ENCODE results near the gene FGD3.

Gene FGD3

DNA sequence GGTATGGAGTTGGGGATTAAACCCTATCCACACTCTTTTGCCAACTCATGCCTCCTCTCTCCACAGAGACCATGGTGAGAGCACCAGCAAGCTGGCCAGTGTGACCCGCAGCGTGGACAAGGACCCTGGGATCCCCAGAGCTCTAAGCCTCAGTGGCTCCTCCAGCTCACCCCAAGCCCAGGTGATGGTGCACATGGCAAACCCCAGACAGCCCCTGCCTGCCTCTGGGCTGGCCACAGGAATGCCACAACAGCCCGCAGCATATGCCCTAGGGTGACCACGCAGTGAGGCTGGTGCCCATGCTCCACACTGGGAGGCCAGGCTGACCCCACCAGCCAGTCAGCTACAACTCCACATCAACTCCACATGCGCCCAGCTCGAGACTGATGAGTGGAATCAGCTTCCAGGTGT is 137.2 kb downstream of the FGD3 start:
- TF ChIP-seq, protein P1, sequence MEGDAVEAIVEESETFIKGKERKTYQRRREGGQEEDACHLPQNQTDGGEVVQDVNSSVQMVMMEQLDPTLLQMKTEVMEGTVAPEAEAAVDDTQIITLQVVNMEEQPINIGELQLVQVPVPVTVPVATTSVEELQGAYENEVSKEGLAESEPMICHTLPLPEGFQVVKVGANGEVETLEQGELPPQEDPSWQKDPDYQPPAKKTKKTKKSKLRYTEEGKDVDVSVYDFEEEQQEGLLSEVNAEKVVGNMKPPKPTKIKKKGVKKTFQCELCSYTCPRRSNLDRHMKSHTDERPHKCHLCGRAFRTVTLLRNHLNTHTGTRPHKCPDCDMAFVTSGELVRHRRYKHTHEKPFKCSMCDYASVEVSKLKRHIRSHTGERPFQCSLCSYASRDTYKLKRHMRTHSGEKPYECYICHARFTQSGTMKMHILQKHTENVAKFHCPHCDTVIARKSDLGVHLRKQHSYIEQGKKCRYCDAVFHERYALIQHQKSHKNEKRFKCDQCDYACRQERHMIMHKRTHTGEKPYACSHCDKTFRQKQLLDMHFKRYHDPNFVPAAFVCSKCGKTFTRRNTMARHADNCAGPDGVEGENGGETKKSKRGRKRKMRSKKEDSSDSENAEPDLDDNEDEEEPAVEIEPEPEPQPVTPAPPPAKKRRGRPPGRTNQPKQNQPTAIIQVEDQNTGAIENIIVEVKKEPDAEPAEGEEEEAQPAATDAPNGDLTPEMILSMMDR (IDR thresholded peaks at IDR 0.05; ENCODE audit: borderline replicate concordance, extremely low read depth, low read length, poor library complexity, severe bottlenecking): no peak
- no peak for TF ChIP-seq EZH2 (IDR thresholded peaks at IDR 0.05; ENCODE audit: borderline replicate concordance, low read depth, low read length, severe bottlenecking)
- Histone ChIP-seq H3K36me3 (ENCODE audit: insufficient read depth, low read length) (no peaks in the 10 kb centered on the region), H3K4me2 (ENCODE audit: insufficient read depth, low read length) (no peak overlapping the region)

DNA sequence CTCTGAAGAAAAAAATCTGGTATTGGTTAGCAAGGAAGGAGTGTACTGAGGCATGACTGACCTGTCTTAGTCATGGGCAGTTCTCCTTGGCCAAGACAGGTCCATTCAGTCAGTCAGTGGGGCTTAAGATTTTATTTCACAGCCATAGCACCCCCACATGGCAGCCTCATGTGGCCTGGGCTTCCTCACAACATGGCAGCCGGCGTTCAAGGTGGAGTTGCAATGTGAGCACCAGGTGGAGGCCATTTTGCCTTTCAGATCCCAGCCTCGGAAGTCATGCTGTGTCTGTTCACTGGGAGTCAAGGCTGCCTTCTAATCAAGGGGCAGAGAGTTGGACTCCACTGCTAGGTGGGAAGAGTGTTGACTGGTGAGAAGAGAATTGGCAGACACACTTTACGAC is 138.4 kb downstream of the FGD3 start:
- H3K9me3 ChIP-seq (ENCODE audit: insufficient read depth, low read length, severe bottlenecking): no peaks in the 10 kb centered on the region
- H3K79me2 ChIP-seq (ENCODE audit: insufficient read depth, low read length): no peaks in the 10 kb centered on the region
- no peak for TF ChIP-seq EZH2 (IDR thresholded peaks at IDR 0.05; ENCODE audit: borderline replicate concordance, low read depth, low read length, severe bottlenecking)
- TF ChIP-seq, protein P1 (IDR thresholded peaks at IDR 0.05; ENCODE audit: borderline replicate concordance, extremely low read depth, low read length, poor library complexity, severe bottlenecking): no peak
- ATAC-seq (ENCODE audit: insufficient read depth, low read depth): no peak
- DNase-seq: no peak
- no peak overlapping the region for H3K4me2 ChIP-seq (ENCODE audit: insufficient read depth, low read length)
- H3K36me3 ChIP-seq (ENCODE audit: insufficient read depth, low read length): no peaks in the 10 kb centered on the region
- H3K9ac ChIP-seq (ENCODE audit: low read depth, low read length): no peak overlapping the region
- H3K4me3 ChIP-seq (ENCODE audit: low read depth in 1 of 2, low read length in 2 of 2): no peak overlapping the region
- no peak overlapping the region for H3K27ac ChIP-seq (ENCODE audit: low read length)
- H3K4me1 ChIP-seq (ENCODE audit: insufficient read depth, low read length): peaks cover 13% of the 10 kb centered on the region
- no peak overlapping the region for H2AFZ ChIP-seq (ENCODE audit: low read depth, low read length)
- H3K27me3 ChIP-seq (ENCODE audit: insufficient read depth, low read length, poor library complexity): no peaks in the 10 kb centered on the region
- H4K20me1 ChIP-seq (ENCODE audit: insufficient read depth, low read length): no peaks in the 10 kb centered on the region

More for the DNA sequence above, 137.2 kb downstream of the FGD3 start:
- ATAC-seq (ENCODE audit: insufficient read depth, low read depth): no peak
- H3K9ac ChIP-seq (ENCODE audit: low read depth, low read length): no peak overlapping the region
- no peak for DNase-seq
- H3K9me3 ChIP-seq (ENCODE audit: insufficient read depth, low read length, severe bottlenecking): no peaks in the 10 kb centered on the region
- H3K4me3 ChIP-seq (ENCODE audit: low read depth in 1 of 2, low read length in 2 of 2): no peak overlapping the region
- no peak overlapping the region for H2AFZ ChIP-seq (ENCODE audit: low read depth, low read length)
- H3K4me1 ChIP-seq (ENCODE audit: insufficient read depth, low read length): peaks cover 13% of the 10 kb centered on the region
- no peaks in the 10 kb centered on the region for H3K79me2 ChIP-seq (ENCODE audit: insufficient read depth, low read length)
- no peaks in the 10 kb centered on the region for H3K27me3 ChIP-seq (ENCODE audit: insufficient read depth, low read length, poor library complexity)
- H4K20me1 ChIP-seq (ENCODE audit: insufficient read depth, low read length): no peaks in the 10 kb centered on the region
- H3K27ac ChIP-seq (ENCODE audit: low read length): no peak overlapping the region
